NCI-H524 (cell line): Measurements from ENCODE around the gene GRHL1.

Source experiments
- DNase-seq, 2 experiments: peaks; one replicate each; lab custom pipeline; 2025; lab: John Stamatoyannopoulos, UW

The GRHL1 gene

DNA sequence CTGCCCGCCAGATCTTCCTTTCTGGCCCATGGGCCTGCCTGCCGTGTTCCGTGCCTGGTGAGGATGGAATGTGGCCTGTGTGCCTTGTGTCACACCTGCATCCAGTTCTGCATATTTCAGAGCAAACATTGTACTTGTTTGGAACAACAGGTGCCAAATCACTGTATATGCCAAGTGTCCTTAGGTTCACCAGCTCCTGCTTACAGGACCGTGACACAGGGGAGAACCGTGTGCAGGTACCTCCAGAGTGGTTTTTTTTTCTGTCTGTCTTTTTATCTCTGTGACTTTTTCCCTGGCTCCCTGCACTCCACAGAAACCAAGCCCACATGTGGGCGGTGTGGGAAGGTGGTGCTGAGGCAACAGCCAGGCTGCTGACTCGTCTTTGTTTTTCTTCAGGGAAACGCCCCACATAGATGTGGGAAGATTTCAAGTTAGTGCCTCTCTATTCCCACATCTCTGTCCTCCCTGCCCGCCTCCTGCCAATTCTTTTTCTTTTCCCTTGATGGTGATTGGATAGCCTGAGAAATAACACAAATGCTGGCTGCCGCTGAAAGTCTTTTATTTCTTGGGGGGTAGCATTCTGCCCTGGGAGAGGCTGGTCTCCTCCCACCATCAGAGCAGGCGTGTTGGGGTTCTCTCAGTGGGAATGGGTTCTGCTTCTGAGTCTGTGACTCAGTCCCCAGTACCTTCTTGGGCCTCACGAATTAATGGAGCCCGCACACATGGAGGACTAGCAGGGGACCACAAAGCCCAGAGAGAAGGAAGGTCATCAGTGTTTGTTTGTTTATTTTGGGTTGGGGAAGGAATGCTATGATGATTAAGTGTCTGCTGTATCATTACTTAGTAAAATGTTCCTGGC is 21.4 kb downstream of the GRHL1 start:
- DNase-seq: no peak

- no peak for DNase-seq
These were observed 22.2 kb downstream of the GRHL1 start for GRCh38 chr2:9973690-9974089.

DNA sequence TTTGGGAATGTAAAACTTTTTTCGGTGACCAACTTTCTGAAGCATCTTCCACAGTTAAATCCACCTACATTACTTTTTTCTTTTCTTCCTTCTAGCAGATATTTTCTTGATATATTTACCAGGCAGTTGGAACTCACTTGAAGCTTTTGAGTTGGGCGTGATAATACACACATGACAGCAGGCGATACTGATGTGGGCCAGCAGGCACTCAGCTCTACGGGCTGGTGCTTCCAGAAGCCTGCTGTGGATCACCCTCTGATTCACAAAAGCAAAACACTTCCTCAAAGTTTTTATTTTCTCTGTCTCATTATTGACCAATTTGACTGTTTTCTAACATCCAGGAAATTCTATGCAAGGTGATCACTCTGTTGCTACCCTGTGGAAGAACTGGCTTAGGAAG is 22.9 kb downstream of the GRHL1 start:
- DNase-seq: no peak

DNA sequence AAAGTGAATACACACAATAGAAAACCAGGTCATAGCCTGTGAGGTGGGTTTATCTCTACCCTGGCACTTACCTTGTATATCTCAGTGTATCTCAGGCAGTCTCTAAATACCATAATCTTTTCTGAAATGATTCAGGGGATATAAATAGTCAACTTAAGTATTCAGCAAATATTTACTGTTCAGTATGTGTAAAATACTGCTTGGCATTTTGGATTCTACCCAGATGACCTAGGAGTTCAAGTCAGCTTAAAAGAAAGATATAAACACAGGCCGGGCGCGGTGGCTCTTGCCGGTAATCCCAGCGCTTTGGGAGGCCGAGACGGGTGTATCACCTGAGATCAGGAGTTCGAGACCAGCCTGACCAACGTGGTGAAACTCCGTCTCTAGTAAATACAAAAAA is 23.8 kb downstream of the GRHL1 start:
- no peak for DNase-seq

DNA sequence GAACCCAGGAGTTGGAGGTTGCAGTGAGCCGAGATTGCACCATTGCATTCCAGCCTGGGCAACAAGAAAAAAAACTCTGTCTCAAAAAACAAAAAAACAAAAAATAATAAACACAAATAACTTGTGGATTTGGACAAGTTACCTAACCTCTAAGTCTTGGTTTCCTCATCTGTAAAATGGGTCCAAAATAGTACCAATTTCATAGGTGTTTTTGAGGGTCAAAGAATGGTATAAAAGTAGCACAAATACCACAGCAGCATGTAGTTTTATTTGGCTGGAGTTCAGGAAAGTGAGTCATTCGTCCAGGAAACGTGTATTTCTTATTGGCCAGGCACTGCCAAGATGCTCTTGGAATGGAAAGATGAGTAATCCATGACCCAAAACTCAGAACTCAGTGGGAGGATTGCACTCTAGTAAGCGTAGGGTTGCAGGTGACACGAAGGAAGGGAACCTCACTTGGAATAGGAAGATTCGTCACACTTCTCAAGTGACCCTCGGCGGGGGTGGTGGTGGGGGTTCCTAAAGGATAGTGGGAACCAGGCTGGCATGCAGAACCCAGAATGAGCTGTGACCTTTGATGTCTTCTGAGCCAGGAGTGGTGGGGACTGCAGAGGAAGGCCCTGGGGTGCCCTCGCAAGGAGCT is 24.4 kb downstream of the GRHL1 start:
- no peak for DNase-seq

GRCh38 chr2:9979977-9980376 is 28.5 kb downstream of the GRHL1 start:
- DNase-seq: no peak

DNA sequence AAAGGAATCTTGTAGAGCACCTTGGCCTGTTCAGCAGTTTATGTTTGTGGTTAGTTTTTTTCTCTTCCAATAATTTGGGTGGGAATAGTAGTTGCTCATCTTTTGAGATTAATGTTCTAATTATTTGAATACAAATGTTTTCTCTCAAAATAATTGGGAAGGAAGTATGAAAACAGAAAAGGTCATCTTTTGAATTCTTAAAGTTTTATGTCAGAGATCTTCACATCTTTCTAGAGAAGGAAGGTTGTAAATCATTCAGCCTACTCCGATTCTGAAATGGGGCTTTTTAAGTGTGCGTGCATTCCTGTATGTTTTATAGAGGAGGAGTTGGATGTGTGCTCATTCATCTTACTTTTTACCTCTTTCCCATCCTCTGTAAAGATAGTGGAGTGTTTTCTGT is 29.0 kb downstream of the GRHL1 start:
- no peak for DNase-seq

DNA sequence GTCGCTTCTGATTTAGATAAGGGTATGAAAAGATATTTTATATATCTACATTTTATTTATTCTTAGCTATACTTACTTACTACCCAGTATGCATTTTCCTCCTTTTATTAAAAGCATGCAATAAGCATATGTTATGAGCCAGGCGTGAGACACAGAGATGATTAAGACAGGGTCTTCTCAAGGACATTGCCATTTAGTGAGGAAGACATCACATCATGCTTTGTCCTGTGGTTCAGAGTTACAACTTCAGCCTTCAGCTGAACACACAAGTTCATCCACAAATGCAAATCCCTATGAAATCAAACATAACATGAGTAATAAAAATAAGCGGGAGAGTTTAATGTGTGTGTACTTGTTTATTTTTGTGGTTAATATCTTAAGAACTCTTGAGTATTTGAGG is 30.2 kb downstream of the GRHL1 start:
- no peak for DNase-seq

DNA sequence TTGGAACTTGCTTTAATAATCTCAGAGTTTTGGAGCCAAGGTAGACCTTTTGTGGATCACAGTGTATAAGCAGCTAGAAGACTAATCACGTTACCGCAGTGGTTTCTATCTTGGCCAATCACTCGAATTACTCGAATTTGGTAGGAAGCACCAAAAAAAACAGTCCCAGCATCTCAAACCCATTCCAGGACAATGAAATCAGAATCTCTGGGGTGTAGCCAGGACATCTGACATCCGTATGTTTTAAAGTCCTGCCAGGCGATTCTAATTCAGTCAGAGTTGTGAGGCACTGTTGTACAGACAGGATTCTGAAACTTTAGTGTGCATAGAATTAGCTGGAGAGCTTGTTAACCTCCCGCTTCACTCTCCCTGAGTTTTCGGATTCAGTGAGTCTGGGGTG is 30.8 kb downstream of the GRHL1 start:
- no peak for DNase-seq

DNA sequence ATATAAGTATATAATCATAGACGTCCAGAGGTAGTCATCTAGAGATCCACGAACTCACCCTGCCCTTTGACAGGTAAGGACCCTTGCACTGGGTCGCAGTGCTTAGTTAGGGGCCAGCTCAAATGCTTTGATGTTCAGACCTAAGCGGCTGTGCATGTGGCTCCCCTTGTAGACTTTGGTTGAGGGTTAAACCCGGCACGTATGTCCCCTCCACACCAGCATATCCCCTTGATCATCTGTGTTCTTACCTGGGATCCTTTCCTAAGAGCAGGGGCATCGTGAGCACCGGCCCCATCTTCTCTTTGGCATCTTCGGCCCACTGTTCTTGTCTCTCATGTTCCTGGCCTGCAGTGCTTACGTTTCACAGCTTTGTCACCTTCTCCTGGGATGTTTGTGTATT is 31.4 kb downstream of the GRHL1 start:
- no peak for DNase-seq

DNA sequence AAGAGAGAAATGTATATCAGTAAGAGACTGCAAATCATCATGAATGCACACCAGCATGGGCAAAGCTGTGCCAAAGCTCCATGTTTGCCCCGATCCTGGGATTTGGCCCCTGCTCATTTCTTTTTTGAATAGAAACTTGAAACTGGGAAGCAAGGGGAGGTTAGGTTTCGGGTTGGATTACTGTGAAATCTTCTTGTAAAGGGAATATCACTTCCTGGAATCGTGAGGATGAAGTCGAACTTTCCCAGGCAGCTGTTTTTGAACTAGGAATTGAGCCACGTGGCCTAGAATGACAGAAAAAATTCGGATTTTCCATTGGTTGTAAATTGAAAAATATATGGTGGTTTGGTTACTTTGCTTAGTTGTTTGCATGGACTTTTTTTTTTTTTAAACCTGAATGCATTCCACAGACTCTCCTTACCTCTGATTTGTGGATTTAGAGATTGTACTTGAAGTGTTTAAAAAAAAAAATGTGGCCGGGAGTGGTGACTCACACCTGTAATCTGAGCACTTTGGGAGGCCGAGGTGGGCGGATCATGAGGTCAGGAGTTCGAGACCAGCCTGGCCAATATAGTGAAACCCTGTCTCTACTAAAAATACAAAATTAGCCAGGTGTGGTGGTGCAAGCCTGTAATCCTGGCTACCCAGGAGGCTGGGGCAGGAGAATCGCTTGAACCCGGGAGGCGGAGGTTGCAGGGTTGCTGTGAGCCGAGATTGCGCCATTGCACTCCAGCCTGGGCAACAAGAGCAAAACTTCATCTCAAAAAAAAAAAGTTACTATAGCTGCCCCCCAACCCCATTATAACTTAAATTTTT is 32.1 kb downstream of the GRHL1 start:
- no peak for DNase-seq

- DNase-seq: peak in 1 of 2 experiments; percentile 37
These were observed 32.8 kb downstream of the GRHL1 start for GRCh38 chr2:9984217-9984739.

DNA sequence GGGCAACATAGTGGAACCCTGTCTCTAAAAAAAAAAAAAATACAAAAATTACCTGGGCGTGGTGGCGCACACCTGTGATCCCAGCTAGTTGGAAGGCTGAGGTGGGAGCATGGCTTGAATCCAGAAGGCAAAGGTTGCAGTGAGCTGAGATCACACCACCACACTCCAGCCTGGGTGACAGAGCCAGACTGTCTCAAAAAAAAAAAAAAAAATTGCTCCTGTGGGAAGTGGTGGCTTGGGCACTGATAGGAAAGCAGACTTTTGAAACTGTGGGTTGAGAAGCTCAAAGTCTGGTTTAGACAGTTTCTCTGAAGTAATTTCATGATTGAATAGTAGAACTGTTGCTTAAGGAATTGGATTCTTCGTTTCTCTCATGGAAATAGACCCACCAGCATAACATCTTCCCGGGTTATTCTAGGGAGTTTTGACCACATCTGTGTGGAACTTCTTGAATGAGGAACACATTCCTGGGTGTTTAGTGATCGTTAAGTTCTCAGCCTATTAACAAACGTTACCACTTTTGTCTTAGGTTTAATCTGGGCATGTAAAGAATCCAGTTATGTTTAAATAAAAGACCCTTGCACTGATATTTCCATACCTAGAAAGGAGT is 33.5 kb downstream of the GRHL1 start:
- no peak for DNase-seq

DNA sequence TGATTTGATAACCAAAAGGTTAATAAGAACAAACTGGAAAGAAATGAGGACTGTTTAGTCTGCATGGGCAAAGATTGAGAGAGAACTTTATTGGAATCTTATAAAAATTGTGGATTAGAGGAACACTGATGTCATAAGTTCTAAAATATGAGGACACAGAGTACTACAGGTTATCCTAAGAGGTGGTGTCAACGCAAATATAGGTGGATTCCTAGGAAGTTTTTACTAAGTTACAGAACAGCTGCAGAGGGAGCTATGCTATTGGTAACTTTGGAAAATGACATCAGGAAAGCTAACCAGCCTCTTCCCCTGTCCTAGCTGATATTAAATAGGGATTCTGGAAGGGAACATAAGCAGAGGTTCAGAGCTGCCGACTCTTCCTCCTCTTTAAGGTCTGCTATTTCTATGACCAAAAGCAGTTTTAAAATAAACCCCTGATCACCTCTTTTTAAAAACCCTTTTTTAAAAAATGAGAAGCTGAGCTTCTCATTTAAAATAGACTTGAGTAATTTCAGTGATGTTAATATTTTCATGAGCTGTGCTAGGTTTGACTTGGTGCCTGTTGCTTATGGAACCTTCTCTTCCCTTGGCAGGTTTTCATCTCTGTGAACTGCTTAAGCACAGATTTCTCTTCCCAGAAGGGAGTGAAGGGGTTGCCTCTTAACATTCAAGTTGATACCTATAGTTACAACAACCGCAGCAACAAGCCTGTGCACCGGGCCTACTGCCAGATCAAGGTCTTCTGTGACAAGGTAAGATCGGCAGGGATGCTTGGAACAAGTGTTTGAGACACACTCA is 34.2 kb downstream of the GRHL1 start:
- no peak for DNase-seq

DNA sequence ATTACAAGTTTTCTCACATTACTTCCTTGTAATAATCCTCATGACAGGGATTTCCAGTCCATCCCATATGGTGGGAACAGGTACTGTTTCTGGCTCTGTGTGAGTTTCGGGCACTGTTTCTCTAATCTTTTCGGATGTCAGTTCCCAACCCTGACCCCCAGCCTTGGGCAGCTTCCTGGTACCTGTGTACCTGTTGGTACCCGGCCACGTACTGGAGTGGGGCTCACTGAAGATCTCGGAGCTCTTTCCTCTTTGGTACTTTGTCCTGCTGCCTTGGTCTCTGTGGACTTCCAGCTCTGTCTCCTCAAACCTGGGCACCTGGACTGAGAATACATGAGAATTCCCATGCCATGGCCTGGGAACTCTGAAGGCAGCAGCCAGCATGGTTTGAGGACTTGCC is 36.8 kb downstream of the GRHL1 start:
- DNase-seq: no peak

DNA sequence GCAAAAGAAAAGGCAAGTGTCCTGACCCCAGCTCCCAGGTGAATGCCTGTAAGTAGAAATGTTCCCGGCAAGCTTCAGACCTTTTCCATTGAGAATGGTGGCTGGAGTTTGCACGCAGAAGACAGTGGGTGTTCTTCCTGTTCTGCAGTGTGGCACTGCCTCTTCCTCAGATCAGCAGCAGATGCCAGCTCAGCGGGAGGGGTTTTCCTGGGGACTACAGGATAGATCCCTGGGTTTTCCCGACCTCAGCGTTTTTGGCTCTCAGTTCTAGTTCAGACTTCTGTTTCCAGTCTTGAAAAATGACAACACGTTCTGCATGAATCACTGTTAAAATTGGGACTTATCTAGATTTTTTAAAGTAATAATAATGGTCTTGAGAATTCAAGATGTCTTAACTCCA is 39.2 kb downstream of the GRHL1 start:
- DNase-seq: peak in 1 of 2 experiments; percentile 68

DNA sequence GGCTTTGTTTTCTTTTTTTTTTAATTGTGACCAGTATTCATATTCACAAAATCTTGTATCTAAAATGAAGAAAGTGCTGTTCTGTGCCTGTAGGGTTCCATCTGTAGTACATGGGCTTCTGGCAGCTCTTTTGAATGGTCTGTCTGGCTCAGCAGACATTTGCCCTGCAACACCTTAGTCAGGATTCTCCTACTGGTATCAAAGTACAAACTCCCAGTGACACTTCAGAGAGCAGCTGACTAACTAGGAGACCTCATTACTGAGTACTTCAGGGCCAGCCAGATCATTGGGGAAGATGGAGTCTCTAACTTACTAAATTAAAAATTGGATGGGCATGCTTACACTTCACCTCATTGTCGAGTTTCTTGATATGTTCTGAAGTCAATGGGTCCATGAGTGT is 39.7 kb downstream of the GRHL1 start:
- DNase-seq: no peak

DNA sequence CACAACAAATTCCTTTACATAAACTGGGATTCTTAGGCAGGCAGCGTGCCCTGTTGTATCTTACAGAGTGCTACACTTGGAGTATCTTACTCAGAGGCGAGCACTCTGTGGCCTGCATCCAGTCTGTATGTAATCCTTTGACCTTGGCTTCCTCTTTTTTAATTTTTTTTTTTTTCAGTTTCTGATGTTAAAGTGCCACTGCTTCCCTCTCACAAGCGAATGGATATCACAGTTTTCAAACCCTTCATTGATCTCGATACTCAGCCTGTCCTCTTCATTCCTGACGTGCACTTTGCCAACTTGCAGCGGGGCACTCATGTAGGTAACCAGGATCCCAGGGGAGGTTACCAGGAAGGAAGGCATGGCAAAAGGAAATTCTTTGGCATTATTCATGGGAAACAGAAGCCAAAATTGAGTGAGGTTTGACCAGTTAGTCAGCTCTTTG is 40.4 kb downstream of the GRHL1 start:
- no peak for DNase-seq

- DNase-seq: no peak
These were observed 41.1 kb downstream of the GRHL1 start for GRCh38 chr2:9992427-9993187.

GRCh38 chr2:9993488-9994165 is 42.1 kb downstream of the GRHL1 start:
- peak; percentile 38 to 79 for DNase-seq
